DMS53 (cell line): ENCODE measurements around the gene ACOT13.
A peak's percentile ranks its signal among the peaks of the same experiment; 100 is the strongest.
"Not testable (repeated sequence)": the region's sequence is repeated elsewhere in the genome, so short reads cannot be mapped to it uniquely, and the experiment has no call there.

Experiments
- DNase-seq: peaks from one replicate; lab custom pipeline; 2025; lab: John Stamatoyannopoulos, UW

ACOT13 gene

GRCh38 chr6:24662236-24662635 is 4.6 kb upstream of the ACOT13 start:
- DNase-seq = no peak

DNA sequence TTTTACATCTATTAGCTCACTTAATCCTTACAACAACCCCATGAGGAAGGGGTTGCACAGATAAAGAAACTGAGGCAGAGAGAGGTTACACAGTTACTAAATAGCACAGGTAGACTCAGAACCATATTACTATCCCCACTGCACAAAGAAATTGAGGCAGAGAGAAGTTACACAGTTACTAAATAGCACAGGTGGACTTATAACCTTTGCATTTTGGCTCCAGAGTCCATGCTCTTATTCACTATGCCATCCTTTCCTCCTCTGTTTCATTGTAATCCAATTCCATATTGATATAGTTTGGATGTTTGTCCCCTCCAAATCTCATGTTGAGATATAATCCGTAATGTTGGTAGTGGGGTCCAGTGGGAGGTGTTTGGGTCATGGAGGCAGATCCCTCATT is 3.7 kb upstream of the ACOT13 start:
- no peak for DNase-seq

DNA sequence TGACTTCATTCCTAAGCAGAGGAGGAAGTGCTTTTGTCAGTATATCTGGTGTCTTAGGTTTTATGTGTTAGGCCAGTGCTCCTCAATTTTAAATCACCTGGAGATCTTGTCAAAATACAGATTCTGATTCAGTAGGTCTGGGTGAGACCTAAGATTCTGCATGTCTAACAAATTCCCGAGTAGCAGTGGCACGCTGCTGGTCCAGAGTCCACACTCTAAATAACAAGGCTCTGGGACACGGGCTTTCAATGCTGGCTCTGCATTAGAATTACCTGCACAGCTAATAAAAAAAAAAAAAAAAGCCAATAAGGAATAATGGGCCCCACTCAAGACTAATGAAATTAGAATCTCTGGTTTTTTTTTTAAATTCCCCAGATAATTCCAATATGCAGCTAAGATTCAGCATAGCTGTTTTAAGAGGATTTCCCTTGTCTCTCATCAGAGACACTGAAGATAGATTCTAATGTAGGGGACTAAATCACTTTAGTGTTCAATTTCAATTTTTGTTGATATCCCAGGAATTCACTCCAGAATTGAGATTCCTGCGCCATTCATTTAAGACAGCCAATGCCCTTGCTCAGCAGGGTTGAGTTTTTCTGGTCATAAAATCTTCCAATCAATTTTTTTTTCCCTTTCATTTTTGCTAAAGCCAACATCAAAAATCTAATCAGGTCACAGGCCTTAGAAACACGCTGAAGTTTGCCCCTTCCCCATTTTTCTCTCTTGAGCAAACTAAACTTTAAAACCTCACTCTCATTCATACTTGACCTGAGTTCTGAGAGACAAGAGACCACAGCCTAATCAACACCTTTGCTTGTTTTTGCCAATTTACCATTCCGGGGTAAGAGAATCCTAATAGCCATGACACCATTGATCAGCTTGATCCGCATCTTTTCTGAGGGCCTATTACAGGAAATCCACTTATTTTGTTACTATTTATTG is 2.6 kb upstream of the ACOT13 start:
- no peak for DNase-seq

DNA sequence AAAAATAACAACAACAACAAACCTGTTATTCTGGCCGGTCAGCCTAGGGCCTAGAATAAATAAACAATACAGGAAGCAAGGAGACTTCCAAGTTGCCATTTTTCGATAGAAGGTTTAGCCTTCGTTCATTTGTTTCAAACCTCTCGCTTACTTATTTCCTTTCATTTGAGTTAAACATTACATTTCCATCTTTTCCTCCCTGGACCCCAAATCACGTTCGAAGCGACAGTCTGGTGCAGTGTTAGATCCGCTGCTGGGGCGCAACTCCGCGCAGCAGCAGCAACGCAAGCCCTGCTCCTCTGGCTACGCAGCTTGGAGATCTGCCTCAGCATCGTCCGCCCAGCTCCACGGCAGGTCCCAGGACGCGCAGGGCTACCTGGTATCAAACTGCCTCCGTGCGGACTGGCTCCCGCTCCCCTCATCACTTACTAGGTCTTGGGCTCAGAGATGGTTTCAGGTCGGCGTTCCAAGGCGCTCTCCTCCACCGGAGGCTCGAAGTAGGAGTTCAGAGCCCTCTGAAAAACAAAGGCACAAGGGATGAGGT is 708 bp upstream of the ACOT13 start:
- peak; percentile 83 for DNase-seq

DNA sequence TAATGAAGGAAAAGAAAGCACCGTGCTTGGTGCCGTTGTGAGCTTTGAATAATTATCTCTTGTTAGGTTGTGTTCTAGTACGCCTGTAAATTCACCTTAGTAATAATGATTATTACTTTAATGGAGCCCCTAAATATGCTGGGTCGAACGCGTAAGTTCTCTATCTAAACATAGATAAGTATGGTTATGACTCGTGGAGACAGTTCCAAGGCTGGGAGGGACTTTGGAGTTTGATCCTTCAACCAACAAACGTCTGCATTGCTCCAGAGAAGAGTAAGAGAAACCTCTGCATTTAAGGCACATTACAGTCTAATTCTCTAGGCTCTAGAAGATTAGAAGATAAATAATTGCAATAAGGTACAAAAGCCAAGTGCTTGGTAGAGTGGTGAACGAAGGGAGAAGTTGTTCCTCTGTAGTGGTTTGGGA is 514 bp downstream of the ACOT13 start:
- peak; percentile 41 for DNase-seq

GRCh38 chr6:24668066-24668996 is 1.5 kb downstream of the ACOT13 start:
- DNase-seq = not testable (repeated sequence)

- DNase-seq = no peak
Measured at GRCh38 chr6:24668997-24669361, 2.1 kb downstream of the ACOT13 start.

DNA sequence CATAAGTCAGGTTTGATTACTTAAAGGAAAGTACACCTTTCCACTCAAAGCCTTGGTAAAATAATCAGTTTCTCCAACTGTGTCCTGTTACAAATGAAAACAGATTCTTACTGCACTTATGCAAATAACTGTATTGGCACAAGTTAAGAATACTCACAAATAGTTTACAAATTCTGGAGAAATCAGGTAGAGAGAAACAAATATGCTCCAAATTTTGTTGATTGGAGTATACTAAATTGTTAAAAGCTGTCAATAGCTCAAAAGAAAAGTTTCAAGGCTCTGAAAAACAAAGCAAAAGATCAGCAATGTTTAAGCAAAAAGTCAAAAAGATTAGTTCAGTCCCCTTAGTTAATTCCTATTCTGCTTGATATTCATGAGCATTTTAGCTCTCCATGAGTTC is 3.6 kb downstream of the ACOT13 start:
- DNase-seq = not testable (repeated sequence)

DNA sequence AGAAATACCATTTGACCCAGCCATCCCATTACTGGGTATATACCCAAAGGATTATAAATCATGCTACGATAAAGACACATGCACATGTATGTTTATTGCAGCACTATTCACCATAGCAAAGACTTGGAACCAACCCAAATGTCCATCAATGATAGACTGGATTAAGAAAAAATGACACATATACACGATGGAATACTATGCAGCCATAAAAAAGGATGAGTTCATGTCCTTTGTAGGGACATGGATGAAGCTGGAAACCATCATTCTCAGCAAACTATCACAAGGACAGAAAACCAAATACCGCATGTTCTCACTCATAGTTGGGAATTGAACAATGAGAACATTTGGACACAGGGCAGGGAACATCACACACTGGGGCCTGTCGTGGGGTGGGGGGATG is 4.2 kb downstream of the ACOT13 start:
- not testable (repeated sequence) for DNase-seq

DNA sequence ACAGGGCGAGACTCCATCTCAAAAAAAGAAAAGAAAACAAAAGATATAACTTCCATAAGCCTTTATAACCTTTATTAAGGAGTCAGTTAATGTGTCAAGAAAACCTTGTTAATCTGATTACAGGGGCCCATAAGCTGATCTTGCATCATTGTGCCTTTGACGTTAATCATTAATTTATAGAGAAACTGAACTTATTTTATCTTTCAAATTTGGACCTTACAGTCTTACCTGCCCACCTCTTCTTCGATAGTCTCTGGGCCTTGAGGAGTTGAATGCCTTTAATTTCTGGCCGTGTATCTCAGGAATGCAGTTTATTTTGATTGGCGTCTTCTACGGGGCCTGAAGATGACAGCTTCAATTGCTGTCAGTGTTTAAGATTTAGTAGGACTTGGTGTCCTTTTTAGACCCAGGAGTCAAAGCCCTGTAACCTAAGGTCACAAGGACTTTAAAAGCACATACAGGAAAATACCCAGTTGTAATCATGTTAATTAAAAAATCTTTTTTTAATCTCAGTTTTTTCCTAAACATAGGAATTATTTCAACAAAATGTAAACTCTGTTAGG is 5.8 kb downstream of the ACOT13 start:
- no peak for DNase-seq

DNA sequence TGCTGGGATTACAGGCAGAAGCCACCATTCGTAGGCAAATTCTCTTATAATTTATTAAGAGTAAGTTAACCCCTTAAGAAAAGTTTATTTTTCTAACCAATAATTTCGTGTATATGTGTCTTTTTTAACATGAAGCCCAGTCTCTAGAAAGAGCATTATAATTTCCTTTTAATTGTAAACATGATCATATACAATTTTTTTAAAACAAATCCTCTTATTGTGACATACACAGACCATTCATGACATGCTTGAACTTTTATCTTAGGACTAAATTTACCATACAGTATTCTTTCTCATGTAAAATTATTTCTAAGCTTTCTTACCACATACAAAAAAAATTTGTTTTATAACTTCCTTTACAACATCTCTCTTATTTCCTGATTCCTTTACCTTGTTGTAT is 6.7 kb downstream of the ACOT13 start:
- DNase-seq = peak; percentile 50

DNA sequence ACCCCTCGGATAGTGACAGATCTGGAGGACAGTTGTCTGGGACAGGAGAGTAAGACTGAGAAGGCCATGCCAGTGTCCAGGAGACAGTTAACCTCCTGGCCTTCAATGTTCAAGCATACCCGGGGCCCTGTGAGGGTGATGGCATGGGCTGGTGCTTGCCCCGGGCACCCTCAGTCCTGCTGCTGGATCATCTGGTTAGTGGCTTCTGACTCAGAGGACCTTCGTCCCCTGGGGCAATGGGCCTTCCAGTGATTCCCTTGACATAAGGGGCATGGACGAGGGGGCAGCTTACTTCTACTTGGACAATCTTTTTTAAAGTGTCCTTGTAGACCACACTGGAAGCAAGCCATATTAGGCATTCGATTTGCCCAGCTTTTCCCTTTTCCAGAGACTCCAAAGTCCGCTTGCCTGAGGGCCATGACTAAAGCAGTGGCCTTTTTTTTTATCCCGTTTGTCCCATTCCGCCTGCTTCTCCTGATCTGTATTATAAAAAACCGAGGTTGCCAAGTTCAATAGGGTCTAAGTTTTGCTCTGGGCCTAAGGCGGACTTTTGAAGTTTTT is 12.0 kb downstream of the ACOT13 start:
- DNase-seq = not testable (repeated sequence)

GRCh38 chr6:24680582-24680981 is 13.7 kb downstream of the ACOT13 start:
- no peak for DNase-seq

- no peak for DNase-seq
Measured at GRCh38 chr6:24683297-24684296, 16.7 kb downstream of the ACOT13 start.

DNA sequence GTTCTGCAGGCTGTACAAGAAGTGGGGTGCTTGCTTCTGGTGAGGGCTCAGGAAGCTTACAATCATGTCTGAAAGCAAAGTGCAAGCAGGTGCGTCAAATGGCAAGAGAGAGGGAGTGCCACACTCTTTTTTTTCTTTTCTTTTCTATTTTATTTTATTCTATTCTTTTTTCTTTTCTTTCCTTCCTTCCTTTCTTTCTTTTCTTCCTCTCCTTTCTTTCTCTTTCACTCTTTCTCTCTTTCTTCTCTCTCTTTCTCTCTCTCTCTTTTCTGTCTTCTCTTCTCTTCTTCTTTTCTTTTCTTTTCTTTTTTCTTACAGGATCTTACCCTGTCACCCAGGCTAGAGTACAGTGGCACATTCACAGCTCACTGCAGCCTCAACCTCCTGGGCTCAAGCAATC is 19.5 kb downstream of the ACOT13 start:
- no peak for DNase-seq

GRCh38 chr6:24686946-24687345 is 20.1 kb downstream of the ACOT13 start:
- DNase-seq = no peak

DNA sequence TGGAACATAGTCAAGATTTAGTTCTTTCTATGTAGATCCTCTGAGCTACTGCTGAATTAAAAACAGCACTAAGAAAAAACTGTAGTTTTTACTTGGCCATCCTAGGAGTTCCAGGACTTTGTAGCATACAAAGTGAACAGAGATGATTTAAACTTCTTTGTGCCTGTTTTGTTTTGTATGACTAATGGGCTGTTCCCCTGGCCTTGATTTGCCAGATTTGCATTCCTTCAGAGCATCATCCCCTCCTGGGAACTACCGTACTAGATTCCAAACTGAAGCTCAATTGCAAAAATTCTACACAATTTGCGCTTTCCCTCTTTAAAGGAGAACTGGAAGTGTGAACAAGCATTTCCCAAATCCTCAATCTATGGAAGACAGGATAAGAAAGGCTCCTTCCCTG is 23.1 kb downstream of the ACOT13 start:
- DNase-seq = no peak

GRCh38 chr6:24690593-24690992 is 23.7 kb downstream of the ACOT13 start:
- DNase-seq = no peak

DNA sequence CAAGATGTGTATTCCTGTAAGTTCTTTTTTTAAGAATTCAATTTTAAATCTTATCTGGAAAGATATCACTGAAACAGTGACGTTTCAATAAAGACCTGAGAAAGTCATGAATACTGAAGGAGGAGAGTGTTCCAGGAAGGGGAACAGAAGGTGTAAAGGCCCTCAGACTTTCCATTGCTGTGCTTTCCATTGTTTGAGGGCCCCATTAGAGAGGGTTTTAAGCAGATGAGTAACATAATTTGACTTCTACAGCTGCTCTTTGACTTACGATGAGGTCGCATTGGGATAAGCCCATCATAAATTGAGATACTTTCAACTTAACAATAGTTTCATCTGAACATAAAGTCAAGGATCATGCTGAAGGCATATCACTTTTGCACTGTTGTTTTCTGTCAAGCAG is 24.7 kb downstream of the ACOT13 start:
- DNase-seq = no peak

DNA sequence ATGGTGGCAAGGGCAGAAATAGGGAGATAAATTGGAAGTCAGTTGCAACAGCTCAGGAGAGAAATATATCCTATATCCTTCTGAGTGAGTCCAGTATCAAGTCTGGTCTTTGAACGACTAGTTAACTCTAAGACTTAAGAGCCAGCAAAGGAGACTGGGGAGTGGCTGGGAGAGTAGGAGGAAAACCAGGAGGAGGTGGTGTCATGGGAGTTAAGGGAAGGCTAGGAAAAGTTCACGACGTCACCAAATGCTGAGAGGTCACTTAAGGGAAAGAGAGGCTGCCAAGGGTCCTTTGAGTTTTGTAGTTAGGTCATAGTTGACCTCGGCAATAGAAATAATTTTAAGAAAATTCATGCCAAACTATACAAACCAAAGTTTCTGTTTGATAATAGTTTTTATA is 25.1 kb downstream of the ACOT13 start:
- no peak for DNase-seq

GRCh38 chr6:24692415-24692814 is 25.5 kb downstream of the ACOT13 start:
- no peak for DNase-seq
